Erythroblast (primary cell): ENCODE results near the gene DLK2.

Source experiments
- GATA1 ChIP-seq: IDR thresholded peaks from 2 replicates; pipeline ENCODE4 v1.6.1; 2011; ENCODE audit warnings: low read depth, mild to moderate bottlenecking, control low read depth, low read length, moderate library complexity
- POLR2A ChIP-seq: IDR thresholded peaks from 2 replicates; pipeline ENCODE4 v1.6.1; 2011; ENCODE audit warnings: mild to moderate bottlenecking, low read length

DNA sequence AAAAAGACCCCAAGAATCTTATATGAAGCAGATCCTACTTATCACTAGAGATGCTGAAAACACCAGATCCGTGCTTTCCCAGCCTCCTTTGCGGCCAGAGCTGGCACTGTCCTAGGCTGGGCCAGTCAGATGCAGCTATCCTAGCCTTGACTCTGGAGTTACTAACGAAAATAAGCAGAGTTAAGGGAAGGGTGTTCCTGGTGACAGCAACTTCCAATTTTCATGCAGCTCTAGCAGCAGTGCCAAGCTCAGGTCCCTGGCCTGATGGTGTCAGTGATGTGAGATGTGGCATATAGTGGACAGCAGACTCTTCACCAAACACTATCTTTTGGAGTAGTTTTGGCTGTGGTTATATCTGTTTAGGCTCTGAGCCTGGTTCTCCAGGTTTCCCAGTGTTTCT lies 53.6 kb downstream of the DLK2 start:
- no peak for TF ChIP-seq POLR2A
- TF ChIP-seq GATA1 = no peak
